Esophagus squamous epithelium (tissue), 4 donors: ENCODE measurements around the gene PEX11G.

Experiments
- CTCF ChIP-seq, 6 experiments: fragments of 450-650 bp in 4 of 6; fragments of 200-600 bp in 2 of 6; sonication (generic) in 2 of 6; IDR thresholded peaks; one replicate each; pipeline ENCODE4 v1.5.1; 2016 to 2019; ENCODE audit warnings: antibody characterized with exemption in 6 of 6, mild to moderate bottlenecking in 4 of 6, moderate library complexity in 4 of 6
- POLR2A ChIP-seq, 4 donors: fragments of 450-650 bp; IDR thresholded peaks; one replicate each; pipeline ENCODE4 v1.6.1; 2017; ENCODE audit warnings: antibody characterized with exemption in 4 of 4, mild to moderate bottlenecking in 4 of 4, moderate library complexity in 3 of 4

GRCh38 chr19:7502552-7502951 is 13.7 kb upstream of the PEX11G start:
- TF ChIP-seq CTCF (IDR thresholded peaks at IDR 0.05) (no peak), POLR2A (IDR thresholded peaks at IDR 0.05) (no peak)
